Memory B cell (primary cell): ENCODE results near the gene FOXJ2.

ENCODE experiments used
- ATAC-seq: fragments of 150-1000 bp; cut with Tn5 transposase; 2 replicates; pipeline ENCODE4 v1.10.0; 2021; ENCODE audit warnings: low read depth, mild to moderate bottlenecking, moderate library complexity
- DNase-seq, 2 donors: peaks; one replicate each; pipeline ENCODE4 v3.0.0; 2022; ENCODE audit warnings: low spot score in 2 of 2
- H3K27ac Mint-ChIP-seq: one replicate; pipeline ENCODE4 v1.8.0; 2022; ENCODE audit warnings: mild to moderate bottlenecking, moderate library complexity, mixed read lengths
- H3K27me3 Mint-ChIP-seq: one replicate; pipeline ENCODE4 v1.8.0; 2022; ENCODE audit warnings: mixed read lengths
- H3K36me3 Mint-ChIP-seq: one replicate; pipeline ENCODE4 v1.8.0; 2022; ENCODE audit warnings: mild to moderate bottlenecking, mixed read lengths
- H3K4me1 Mint-ChIP-seq: one replicate; pipeline ENCODE4 v1.8.0; 2022; ENCODE audit warnings: mixed read lengths
- H3K4me3 Mint-ChIP-seq: one replicate; pipeline ENCODE4 v1.8.0; 2022; ENCODE audit warnings: mild to moderate bottlenecking, moderate library complexity, mixed read lengths
- H3K9me3 Mint-ChIP-seq: one replicate; pipeline ENCODE4 v1.8.0; 2022; ENCODE audit warnings: mixed read lengths

Gene FOXJ2

DNA sequence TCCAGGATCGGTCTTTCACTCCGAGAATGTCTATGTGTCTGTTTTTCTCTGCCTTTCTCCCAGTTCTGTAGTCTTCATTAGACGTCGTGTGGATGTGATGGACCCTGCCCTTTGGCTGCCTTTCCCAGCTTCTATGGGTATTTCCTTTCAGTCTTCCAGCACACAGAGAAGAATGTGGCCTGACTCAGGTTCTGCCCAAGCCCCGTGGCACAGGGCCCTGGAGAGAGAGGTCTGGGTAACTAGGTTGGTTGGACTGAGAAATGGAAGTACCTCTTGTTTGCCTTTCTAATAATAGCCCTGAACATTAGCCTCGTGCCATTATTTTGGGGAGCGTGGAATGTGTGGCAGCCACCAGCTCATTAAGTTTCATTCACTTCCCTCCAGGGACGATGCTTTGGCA, 3.8 kb downstream of the FOXJ2 start:
- DNase-seq (no peak), ATAC-seq (no peak)
- H3K36me3 Mint-ChIP-seq = peaks cover 11% of the 10 kb centered on the region
- peak overlapping the region; percentile 61 for H3K27ac Mint-ChIP-seq
- no peak overlapping the region for H3K4me3 Mint-ChIP-seq
- H3K27me3 Mint-ChIP-seq = no peaks in the 10 kb centered on the region
- H3K4me1 Mint-ChIP-seq = peaks cover 59% of the 10 kb centered on the region
- no peaks in the 10 kb centered on the region for H3K9me3 Mint-ChIP-seq

DNA sequence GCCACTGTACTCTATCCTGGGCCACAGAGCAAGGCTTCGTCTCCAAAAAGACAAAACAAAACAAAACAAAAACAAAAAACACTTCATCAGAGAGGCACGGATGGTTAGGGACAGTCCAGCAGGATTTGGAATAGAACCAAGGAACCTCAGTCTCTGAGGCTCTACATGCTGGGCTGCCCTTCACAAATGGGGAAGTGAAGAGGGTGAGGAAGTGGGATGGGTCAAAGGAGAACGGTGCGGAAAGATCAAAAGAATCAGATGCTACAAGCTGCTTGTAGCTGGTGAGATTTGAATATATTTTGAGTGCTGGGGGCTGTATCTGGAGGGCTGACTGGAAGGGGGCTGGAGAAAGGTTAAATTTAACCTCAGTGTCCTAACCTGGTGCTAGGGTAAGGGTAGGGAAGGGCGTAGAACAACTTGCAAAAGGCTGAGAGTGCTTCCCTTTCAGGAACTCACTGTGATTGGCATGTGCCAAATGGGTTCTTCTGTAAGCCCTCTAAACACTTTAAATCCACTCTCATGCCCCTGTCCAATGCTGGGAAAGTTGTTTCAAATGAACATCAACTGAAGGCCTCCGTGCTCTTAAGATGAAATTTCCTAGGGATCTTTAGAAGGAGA, 4.6 kb downstream of the FOXJ2 start:
- Mint-ChIP-seq H3K4me1 (peaks cover 56% of the 10 kb centered on the region), H3K27me3 (no peaks in the 10 kb centered on the region), H3K36me3 (peaks cover 11% of the 10 kb centered on the region), H3K27ac (peak overlapping the region; percentile 56), H3K9me3 (no peaks in the 10 kb centered on the region), H3K4me3 (peak overlapping the region; percentile 75)
- DNase-seq = peak in 1 of 2 donors; percentile 13
- ATAC-seq = peak; percentile 57

DNA sequence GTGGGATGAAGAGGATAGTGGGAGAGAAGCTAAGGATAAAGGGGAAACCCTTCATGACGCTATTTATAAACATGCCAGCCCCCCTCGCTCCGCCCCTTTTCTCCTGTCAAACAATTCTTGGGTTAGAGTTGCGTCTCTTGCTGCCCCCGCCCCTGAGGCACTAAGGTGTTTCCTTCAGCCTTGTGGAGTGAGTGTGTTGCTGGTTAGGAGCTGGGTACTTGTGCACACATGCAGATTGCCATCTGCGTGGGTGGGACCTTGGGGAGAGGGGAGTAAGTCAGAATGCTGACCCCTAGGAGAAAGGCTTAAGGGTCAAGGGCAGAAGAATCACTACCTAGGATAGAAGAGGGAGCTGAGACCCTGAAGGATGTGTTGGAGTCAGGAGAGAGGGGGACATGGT, 5.4 kb downstream of the FOXJ2 start:
- peaks cover 59% of the 10 kb centered on the region for H3K4me1 Mint-ChIP-seq
- peak overlapping the region; percentile 56 for H3K27ac Mint-ChIP-seq
- no peak for DNase-seq
- H3K27me3 Mint-ChIP-seq = no peaks in the 10 kb centered on the region
- no peak overlapping the region for H3K4me3 Mint-ChIP-seq
- peaks cover 17% of the 10 kb centered on the region for H3K36me3 Mint-ChIP-seq
- ATAC-seq = no peak
- no peaks in the 10 kb centered on the region for H3K9me3 Mint-ChIP-seq

DNA sequence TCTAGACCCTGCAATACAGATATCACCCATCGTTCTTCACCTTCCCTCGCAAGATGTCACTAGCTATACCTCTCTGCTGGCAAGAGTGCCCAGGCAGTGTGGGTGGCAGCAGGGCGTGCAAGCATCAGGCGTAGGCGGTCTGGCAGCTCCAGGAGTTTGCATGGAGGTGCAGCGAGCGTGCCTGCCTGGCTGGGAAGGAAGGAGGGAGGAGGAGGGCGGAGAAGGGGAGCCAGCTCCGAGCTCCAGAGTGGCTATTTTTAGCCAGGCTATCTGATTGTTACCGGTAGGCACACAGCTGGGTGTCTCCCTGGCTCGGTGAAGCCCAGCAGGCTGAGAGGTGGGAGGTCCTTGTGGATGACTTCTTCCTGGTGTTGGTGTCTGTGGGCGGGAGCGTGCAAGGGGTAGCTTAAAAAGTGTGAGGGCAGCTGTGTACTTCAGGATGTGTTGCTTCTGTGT, 6.2 kb downstream of the FOXJ2 start:
- Mint-ChIP-seq H3K9me3 (no peaks in the 10 kb centered on the region), H3K27ac (peak overlapping the region; percentile 29), H3K27me3 (no peaks in the 10 kb centered on the region), H3K36me3 (peaks cover 20% of the 10 kb centered on the region), H3K4me1 (peaks cover 53% of the 10 kb centered on the region), H3K4me3 (peak overlapping the region; percentile 53)
- DNase-seq (no peak), ATAC-seq (no peak)

DNA sequence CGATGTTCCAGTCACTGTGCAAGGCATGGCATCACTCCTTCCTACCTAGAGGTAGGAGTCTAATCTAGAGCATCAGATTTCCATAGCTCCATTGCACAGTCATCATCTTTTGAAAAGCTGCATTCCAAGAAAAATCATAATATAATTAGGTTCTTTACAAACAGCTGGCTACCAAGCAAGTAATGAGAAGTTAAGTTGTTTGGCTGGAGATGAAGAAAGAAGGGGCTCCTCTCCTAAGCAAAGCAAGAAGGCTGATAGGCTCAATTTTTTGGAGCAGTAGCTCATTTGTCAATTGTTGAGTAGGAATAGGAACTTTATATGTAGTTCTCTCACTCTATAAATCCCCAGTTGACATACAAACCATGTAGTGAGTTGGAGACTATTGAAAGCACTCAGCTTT, 8.3 kb downstream of the FOXJ2 start:
- Mint-ChIP-seq H3K36me3 (peaks cover 27% of the 10 kb centered on the region), H3K9me3 (no peaks in the 10 kb centered on the region), H3K4me3 (no peak overlapping the region), H3K27me3 (no peaks in the 10 kb centered on the region), H3K4me1 (peaks cover 32% of the 10 kb centered on the region), H3K27ac (no peak overlapping the region)
- DNase-seq (no peak), ATAC-seq (no peak)

DNA sequence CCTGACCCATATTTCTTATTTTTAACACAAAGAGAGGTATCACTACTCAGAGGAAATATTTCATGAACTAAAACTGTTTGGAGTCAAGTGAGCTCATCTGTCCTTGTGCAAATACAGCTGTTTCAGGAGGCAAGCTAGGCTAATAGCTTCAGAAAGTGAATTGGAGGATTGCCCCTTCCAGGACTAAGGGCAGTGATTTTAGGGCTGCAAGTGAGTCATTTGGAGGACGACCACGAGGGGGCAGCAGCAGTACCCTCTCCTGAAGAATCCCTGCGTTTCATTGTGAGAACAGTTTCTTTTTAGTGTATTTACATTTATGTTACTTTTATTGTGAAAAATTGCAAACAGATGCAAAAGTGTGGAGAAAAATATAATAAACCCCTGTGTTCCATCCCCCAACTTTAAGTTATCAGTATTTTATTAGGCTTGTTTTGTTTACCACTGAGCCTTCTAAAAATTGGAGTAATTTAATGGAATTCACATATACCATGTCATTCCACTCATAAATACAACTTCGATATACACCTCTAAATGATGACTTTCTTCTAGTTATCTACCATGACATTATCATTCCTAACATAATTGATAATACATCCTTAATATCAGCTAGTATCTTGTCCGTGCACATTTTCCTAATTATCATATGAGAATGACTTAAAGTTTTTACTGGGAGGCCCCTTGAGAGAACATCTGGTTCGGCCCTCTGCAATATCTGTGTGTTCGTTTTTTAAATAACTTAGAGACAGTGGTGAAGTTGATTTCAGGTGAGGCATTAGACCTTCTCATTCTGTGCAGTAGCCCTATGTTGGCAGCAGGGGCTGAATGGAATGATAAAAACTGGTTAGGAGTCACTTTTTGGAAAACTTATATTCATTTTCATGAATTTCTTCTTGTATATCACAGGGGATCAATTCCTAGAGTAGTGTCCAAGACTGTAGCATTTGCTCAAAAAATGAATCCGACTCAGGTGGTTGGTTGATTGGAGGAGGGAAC, 13.7 kb downstream of the FOXJ2 start:
- Mint-ChIP-seq H3K4me1 (peaks cover 6% of the 10 kb centered on the region), H3K4me3 (no peak overlapping the region), H3K27me3 (no peaks in the 10 kb centered on the region), H3K27ac (no peak overlapping the region), H3K9me3 (no peaks in the 10 kb centered on the region), H3K36me3 (peaks cover 37% of the 10 kb centered on the region)
- DNase-seq (peak; percentile 67 to 72), ATAC-seq (peak; percentile 80)

DNA sequence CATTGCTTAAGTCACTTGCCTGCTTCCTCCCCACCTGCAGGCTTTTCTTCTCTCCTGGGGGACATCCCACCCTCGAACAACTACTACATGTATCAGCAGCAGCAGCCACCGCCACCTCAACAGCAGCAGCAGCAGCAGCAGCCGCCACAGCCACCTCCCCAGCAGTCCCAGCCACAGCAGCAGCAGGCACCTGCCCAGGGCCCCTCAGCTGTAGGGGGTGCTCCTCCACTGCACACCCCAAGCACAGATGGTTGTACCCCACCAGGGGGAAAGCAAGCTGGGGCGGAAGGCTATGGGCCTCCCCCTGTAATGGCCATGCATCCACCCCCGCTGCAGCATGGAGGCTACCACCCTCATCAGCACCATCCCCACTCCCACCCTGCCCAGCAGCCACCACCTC, 15.3 kb downstream of the FOXJ2 start:
- ATAC-seq = no peak
- peaks cover 37% of the 10 kb centered on the region for H3K36me3 Mint-ChIP-seq

DNA sequence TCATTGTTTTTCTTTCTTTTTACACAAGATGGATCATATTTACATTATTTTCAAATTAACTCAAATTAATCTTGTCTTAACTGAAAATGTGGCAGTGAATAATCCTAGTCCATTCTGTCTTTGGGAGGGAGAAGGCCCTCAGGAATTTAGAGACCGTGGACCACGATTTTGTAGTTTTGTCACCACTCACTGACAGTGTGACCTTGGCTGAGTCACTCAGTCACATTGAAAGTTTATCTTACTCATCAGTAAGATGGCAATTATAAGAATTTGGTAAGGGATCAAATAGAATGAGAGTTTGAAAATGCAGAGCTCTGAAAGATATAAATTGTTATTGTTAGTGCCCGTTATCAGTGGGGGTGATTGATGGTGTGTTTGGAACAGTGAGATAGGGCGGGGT, 16.4 kb downstream of the FOXJ2 start:
- Mint-ChIP-seq H3K36me3 (peaks cover 41% of the 10 kb centered on the region), H3K4me3 (no peak overlapping the region), H3K27me3 (no peaks in the 10 kb centered on the region), H3K9me3 (no peaks in the 10 kb centered on the region), H3K4me1 (peaks cover 2% of the 10 kb centered on the region), H3K27ac (no peak overlapping the region)
- ATAC-seq (no peak), DNase-seq (no peak)

More for the DNA sequence above, 15.3 kb downstream of the FOXJ2 start:
- no peaks in the 10 kb centered on the region for H3K27me3 Mint-ChIP-seq
- DNase-seq = no peak
- H3K4me1 Mint-ChIP-seq = peaks cover 2% of the 10 kb centered on the region
- H3K9me3 Mint-ChIP-seq = no peaks in the 10 kb centered on the region
- no peak overlapping the region for H3K4me3 Mint-ChIP-seq
- H3K27ac Mint-ChIP-seq = no peak overlapping the region

DNA sequence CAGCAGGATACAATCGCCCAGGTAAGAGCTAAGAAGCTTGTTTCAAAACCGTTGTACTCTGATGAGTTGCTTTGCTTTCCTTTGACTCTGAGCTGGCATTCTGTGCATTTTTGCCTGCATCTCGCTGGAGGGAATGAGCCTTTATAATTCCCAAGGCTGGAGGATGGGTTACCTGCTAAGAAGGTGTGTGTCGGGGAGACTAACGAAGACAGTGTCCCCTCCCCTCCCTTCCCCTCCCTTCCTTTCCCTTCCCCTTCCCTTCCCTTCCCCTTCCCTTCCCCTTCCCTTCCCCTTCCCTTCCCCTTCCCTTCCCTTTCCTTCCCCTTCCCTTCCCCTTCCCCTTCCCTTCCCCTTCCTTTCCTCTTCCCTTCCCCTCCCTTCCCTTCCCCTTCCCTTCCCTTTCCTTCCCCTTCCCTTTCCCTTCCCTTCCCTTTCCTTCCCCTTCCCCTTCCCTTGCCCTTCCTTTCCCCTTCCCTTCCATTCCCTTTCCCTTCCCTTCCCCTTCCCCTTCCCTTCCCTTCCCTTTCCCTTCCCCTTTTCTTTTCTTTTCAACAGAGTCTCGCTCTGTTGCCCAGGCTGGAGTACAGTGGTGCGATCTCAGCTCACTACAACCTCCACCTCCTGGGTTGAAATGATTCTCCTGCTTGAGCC, 18.2 kb downstream of the FOXJ2 start:
- Mint-ChIP-seq H3K9me3 (no peaks in the 10 kb centered on the region), H3K36me3 (peaks cover 49% of the 10 kb centered on the region), H3K4me3 (no peak overlapping the region), H3K4me1 (peaks cover 2% of the 10 kb centered on the region), H3K27me3 (no peaks in the 10 kb centered on the region), H3K27ac (peak overlapping the region; percentile 76)
- no peak for ATAC-seq
- DNase-seq = no peak

DNA sequence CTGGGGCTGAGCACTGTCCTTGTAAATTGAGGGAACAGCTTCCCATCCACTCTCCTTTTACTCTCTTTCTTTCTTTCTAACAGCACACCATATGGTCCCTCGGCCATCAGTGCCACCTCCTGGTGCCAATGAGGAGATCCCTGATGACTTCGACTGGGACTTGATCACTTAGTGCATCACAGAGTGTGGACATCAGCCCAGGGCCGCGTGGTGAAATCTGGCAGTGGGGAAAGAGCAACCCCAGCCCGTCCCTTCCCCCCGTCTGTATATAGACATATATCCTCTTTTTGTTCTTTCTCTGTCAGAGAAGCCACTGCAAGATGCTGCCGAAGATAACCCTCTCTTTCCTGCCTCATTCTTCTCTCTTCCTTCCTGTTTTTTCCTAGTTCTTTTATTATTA, 20.2 kb downstream of the FOXJ2 start:
- Mint-ChIP-seq H3K4me3 (no peak overlapping the region), H3K36me3 (peaks cover 46% of the 10 kb centered on the region), H3K4me1 (peaks cover 2% of the 10 kb centered on the region), H3K27ac (no peak overlapping the region), H3K9me3 (no peaks in the 10 kb centered on the region), H3K27me3 (no peaks in the 10 kb centered on the region)
- DNase-seq = no peak
- no peak for ATAC-seq

DNA sequence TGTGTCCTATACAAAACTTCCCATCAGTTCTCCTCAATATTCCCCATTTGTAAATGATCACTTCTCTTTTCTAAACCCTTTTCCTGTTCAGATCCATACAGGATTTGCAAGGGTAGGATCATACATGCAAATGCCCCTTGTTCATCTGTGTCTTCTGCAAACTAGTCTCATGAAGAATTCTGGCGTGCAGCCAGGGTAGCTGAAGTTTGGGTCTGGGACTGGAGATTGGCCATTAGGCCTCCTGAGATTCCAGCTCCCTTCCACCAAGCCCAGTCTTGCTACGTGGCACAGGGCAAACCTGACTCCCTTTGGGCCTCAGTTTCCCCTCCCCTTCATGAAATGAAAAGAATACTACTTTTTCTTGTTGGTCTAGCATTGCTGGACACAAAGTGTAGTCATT, 22.3 kb downstream of the FOXJ2 start:
- Mint-ChIP-seq H3K4me1 (peaks cover 2% of the 10 kb centered on the region), H3K27me3 (peaks cover 2% of the 10 kb centered on the region), H3K4me3 (no peak overlapping the region), H3K36me3 (peaks cover 33% of the 10 kb centered on the region), H3K27ac (no peak overlapping the region), H3K9me3 (no peaks in the 10 kb centered on the region)
- no peak for DNase-seq
- ATAC-seq = no peak

DNA sequence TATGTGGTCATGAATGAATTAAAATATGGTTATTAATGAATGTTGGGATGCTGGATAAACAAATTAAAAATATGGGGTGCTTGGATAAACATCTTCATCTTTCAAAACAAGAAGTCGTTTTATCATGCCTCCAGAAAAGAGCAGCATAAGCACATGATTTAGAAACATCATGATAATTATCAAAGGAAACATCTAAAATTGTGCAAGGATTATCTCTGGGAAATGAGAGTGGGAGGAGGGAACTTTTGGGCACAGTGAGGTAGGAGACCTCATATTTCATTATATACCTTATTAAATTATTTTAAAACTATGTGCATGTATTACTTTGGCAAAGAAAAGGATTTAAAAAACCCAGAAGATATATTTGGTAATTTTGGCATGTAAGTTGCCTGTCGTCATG, 24.8 kb downstream of the FOXJ2 start:
- no peak overlapping the region for H3K4me3 Mint-ChIP-seq
- H3K27ac Mint-ChIP-seq = no peak overlapping the region
- peaks cover 2% of the 10 kb centered on the region for H3K4me1 Mint-ChIP-seq

DNA sequence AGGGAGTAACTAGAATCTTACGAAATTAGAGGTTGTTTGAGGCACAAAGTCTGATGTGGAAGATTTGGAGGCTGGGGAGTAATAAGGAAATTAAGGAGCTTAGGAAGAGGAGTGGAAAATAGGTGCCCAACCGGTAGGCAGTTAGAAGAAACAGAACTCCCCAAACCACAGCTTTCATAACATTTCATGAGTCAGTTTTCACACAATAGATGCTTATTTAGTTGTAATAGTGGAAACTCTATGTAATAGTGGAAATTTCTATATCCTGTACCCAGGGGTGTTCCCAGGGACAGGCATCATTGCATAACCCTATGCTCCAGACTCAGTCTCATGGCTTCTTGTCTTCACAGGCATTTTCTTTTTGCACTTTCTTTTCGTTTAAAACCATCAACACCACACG, 25.3 kb downstream of the FOXJ2 start:
- Mint-ChIP-seq H3K27me3 (peaks cover 2% of the 10 kb centered on the region), H3K4me3 (no peak overlapping the region), H3K36me3 (peaks cover 23% of the 10 kb centered on the region), H3K9me3 (no peaks in the 10 kb centered on the region), H3K27ac (no peak overlapping the region), H3K4me1 (peaks cover 2% of the 10 kb centered on the region)
- DNase-seq = no peak
- no peak for ATAC-seq

More for the DNA sequence above, 24.8 kb downstream of the FOXJ2 start:
- ATAC-seq = no peak
- Mint-ChIP-seq H3K9me3 (no peaks in the 10 kb centered on the region), H3K36me3 (peaks cover 27% of the 10 kb centered on the region), H3K27me3 (peaks cover 2% of the 10 kb centered on the region)
- no peak for DNase-seq

DNA sequence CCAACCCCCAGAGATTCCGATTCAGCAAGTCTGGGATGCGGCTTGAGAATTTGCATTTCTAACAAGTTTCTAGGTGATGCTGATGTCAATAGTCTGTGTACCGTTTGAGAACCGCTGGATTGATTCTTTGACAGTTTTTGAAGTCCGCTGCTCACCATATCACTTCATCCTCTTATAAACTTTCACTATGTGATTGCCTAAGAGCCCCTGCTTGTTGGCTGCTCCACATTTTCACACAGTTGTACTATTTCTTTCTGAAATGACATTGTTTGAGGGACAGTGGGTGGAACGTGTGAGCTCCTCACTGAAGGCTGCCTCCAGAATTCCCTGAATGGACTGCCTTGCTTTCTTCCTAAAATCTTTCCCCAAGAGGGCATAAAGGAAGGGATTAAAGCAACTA, 26.0 kb downstream of the FOXJ2 start:
- Mint-ChIP-seq H3K27ac (no peak overlapping the region), H3K36me3 (peaks cover 20% of the 10 kb centered on the region), H3K4me1 (peaks cover 2% of the 10 kb centered on the region), H3K9me3 (no peaks in the 10 kb centered on the region), H3K27me3 (peaks cover 5% of the 10 kb centered on the region), H3K4me3 (no peak overlapping the region)
- DNase-seq (no peak), ATAC-seq (no peak)
